GM12878 (cell line): Measurements from ENCODE around the gene CEP63. TPM values are rescaled to one million over a fixed set of nuclear protein-coding genes. Genes with fewer than 3 reads are reported as not detected.

ENCODE experiments used
- ATAC-seq: fragments of 200-7000 bp; cut with Tn5 transposase; 3 replicates; pipeline ENCODE4 v1.9.1; 2020; ENCODE audit warnings: mild to moderate bottlenecking, moderate library complexity
- BruUV-seq: library from RNA; stranded (reverse); fragments of 400-500 nt; replicated peaks from 2 replicates; lab custom pipeline; 2021; lab: Mats Ljungman, UMichigan
- CTCF ChIA-PET: fragments of 300-600 bp; sonication (Branson Sonifier 250); formaldehyde crosslinking; extraction: SDS; loops from one replicate; lab custom pipeline; 2021; ENCODE audit warnings: inconsistent platforms; lab: Yijun Ruan, JAX
- POLR2A ChIA-PET: fragments of 350-600 bp; formaldehyde crosslinking; extraction: SDS; loops from one replicate; lab custom pipeline; 2021; ENCODE audit warnings: inconsistent platforms; lab: Charles Lee
- RAD21 ChIA-PET: fragments of 300-600 bp; sonication (Branson Sonifier 250); formaldehyde crosslinking; loops from one replicate; lab custom pipeline; 2023; ENCODE audit warnings: antibody characterized with exemption; ENCODE audit not compliant: unreplicated experiment; lab: Charles Lee
- SMC1A ChIA-PET: fragments of 300-600 bp; sonication (Branson Sonifier 250); formaldehyde crosslinking; loops from one replicate; lab custom pipeline; 2023; ENCODE audit not compliant: unreplicated experiment, uncharacterized antibody; lab: Charles Lee
- DNase-seq: peaks from one replicate; pipeline ENCODE4 v3.0.0-alpha.2; 2011; ENCODE audit warnings: low read depth, low spot score
- FAIRE-seq: peaks from 3 replicates; lab custom pipeline; 2011; peaks lifted over from hg19 to GRCh38; lab: Jason Lieb, UNC
- H2AFZ ChIP-seq: 2 replicates; pipeline ENCODE4 v1.6.0; 2011; ENCODE audit warnings: low read depth, low read length, control low read depth; ENCODE audit not compliant: control insufficient read depth
- H3K27ac ChIP-seq: 2 replicates; pipeline ENCODE4 v1.5.1; 2011; ENCODE audit warnings: control low read depth; ENCODE audit not compliant: control insufficient read depth, insufficient read depth
- H3K27me3 ChIP-seq, 2 experiments: replicated peaks in 1 of 2; 2 replicates each; pipeline versions ENCODE4 v1.6.0 to v1.6.1; 2011; ENCODE audit warnings: low read length in 1 of 2; ENCODE audit not compliant: control insufficient read depth in 2 of 2, insufficient read depth in 2 of 2
- H3K36me3 ChIP-seq, 2 experiments: 2 replicates each; pipeline ENCODE4 v1.5.1; 2011; ENCODE audit warnings: low read length in 1 of 2; ENCODE audit not compliant: control insufficient read depth in 2 of 2, insufficient read depth in 2 of 2
- H3K4me1 ChIP-seq: 2 replicates; pipeline ENCODE4 v1.6.1; 2011; ENCODE audit warnings: mild to moderate bottlenecking, low read length, moderate library complexity, mixed read lengths; ENCODE audit not compliant: control insufficient read depth, insufficient read depth
- H3K4me2 ChIP-seq: 2 replicates; pipeline ENCODE4 v1.6.0; 2011; ENCODE audit warnings: control low read depth; ENCODE audit not compliant: control insufficient read depth, insufficient read depth
- H3K4me3 ChIP-seq: fragments of 200-600 bp; sonication (generic); 2 replicates; pipeline ENCODE4 v1.5.1; 2016
- H3K79me2 ChIP-seq: 2 replicates; pipeline ENCODE4 v1.6.0; 2011; ENCODE audit warnings: low read length; ENCODE audit not compliant: control insufficient read depth, insufficient read depth
- H3K9ac ChIP-seq: 2 replicates; pipeline ENCODE4 v1.8.0; 2011; ENCODE audit warnings: low read length, control low read depth, mixed read lengths; ENCODE audit not compliant: control insufficient read depth, insufficient read depth
- H3K9me3 ChIP-seq: replicated peaks from 3 replicates; pipeline ENCODE4 v1.5.1; 2011; ENCODE audit warnings: mild to moderate bottlenecking, low read length; ENCODE audit not compliant: control insufficient read depth, insufficient read depth
- H4K20me1 ChIP-seq: 2 replicates; pipeline ENCODE4 v1.6.0; 2011; ENCODE audit not compliant: control insufficient read depth, insufficient read depth
- BCL11A ChIP-seq: IDR thresholded peaks from 2 replicates; pipeline ENCODE4 v1.6.1; 2011; ENCODE audit warnings: low read depth, low read length
- CBX5 ChIP-seq: sonication (generic); IDR thresholded peaks from 2 replicates; pipeline ENCODE4 v1.6.1; 2016; ENCODE audit warnings: low read depth, moderate library complexity, mild to moderate bottlenecking, inconsistent platforms
- DPF2 ChIP-seq: fragments of 450-650 bp; IDR thresholded peaks from 2 replicates; pipeline ENCODE4 v1.6.1; 2017; ENCODE audit warnings: mild to moderate bottlenecking
- ESRRA ChIP-seq: IDR thresholded peaks from 2 replicates; pipeline ENCODE4 v1.6.1; 2012; ENCODE audit warnings: mild to moderate bottlenecking, low read length, improper control_type of control experiment
- FOXM1 ChIP-seq: IDR thresholded peaks from 2 replicates; pipeline ENCODE4 v1.6.1; 2012; ENCODE audit warnings: low read depth, mild to moderate bottlenecking, inconsistent platforms, low read length, moderate library complexity
- HDGF ChIP-seq: fragments of 450-650 bp; IDR thresholded peaks from 2 replicates; pipeline ENCODE4 v1.6.1; 2016; ENCODE audit warnings: antibody characterized with exemption
- MLLT1 ChIP-seq: fragments of 450-650 bp; IDR thresholded peaks from 2 replicates; pipeline ENCODE4 v1.6.1; 2016; ENCODE audit warnings: mild to moderate bottlenecking
- MXI1 ChIP-seq: fragments of 150-350 bp; IDR thresholded peaks from 2 replicates; pipeline ENCODE4 v1.6.1; 2011; ENCODE audit warnings: low read depth, mild to moderate bottlenecking, inconsistent platforms, low read length, improper control_type of control experiment
- POU2F2 ChIP-seq: IDR thresholded peaks from 3 replicates; pipeline ENCODE4 v1.6.1; 2011; ENCODE audit warnings: low read depth, mild to moderate bottlenecking, low read length, borderline replicate concordance
- SIX5 ChIP-seq: IDR thresholded peaks from 2 replicates; pipeline ENCODE4 v1.6.1; 2011; ENCODE audit warnings: mild to moderate bottlenecking, low read depth, low read length, moderate library complexity; ENCODE audit not compliant: severe bottlenecking
- SMC3 ChIP-seq: IDR thresholded peaks from 2 replicates; pipeline ENCODE4 v1.6.1; 2011; ENCODE audit warnings: low read length, improper control_type of control experiment, borderline replicate concordance
- SRF ChIP-seq, 2 experiments: IDR thresholded peaks; 2 replicates each; pipeline ENCODE4 v1.6.1; 2011; ENCODE audit warnings: low read depth in 2 of 2, low read length in 2 of 2, mild to moderate bottlenecking in 1 of 2, moderate library complexity in 1 of 2
- ZBTB33 ChIP-seq: fragments of 450-650 bp; IDR thresholded peaks from 2 replicates; pipeline ENCODE4 v1.6.1; 2017; ENCODE audit warnings: mild to moderate bottlenecking
- whole genome bisulfite sequencing: methylation state at CpG from one replicate; pipeline ENCODE4 v1.1.6; 2016; ENCODE audit warnings: low lambda C conversion rate; ENCODE audit not compliant: insufficient replicate concordance, insufficient coverage; ENCODE audit errors: missing lambda C conversion rate; 5-methylcytosine and 5-hydroxymethylcytosine counted together
- in situ Hi-C: fragments of 300-500 bp; cut with MboI; formaldehyde crosslinking; loops from 9 replicates; pipeline ENCODE4 v1.14.3; 2018; ENCODE audit warnings: mixed read lengths
- intact Hi-C: fragments of 100-400 bp; cut with micrococcal nuclease; formaldehyde crosslinking; loops from one replicate; pipeline ENCODE4 v1.14.2; 2022; ENCODE audit not compliant: unreplicated experiment
- polyA plus RNA-seq, 11 experiments: library from polyadenylated mRNA; depleted of rRNA in 4 of 11; unstranded in 6 of 11; stranded (reverse) in 5 of 11; fragments of >200 nt; fragmentation: Nextera tagmentation in 4 of 11; fragmentation: Illumina TruSeq in 1 of 11; extraction: Ambion mirVana in 4 of 11; extraction: Trizol in 1 of 11; gene quantifications; 1 replicate in 1 of 11; 2 replicates in 10 of 11; pipeline versions ENCODE4 v1.2.1 to v1.2.3, GENCODE V29; 2011 to 2016; ENCODE audit warnings: inconsistent platforms in 2 of 11, missing spikeins in 2 of 11, low read depth in 1 of 11
- total RNA-seq, 4 experiments: library from RNA; depleted of rRNA in 3 of 4; stranded (reverse); fragments of >200 nt in 3 of 4; fragmentation: Illumina TruSeq in 1 of 4; extraction: Trizol in 1 of 4; gene quantifications; 2 replicates each; pipeline versions ENCODE4 v1.2.1 to v1.2.3, GENCODE V29; 2013 to 2021

Gene CEP63
- total and polyA plus RNA-seq, 10 of the 15 experiments (the other 5 are each of a cell fraction or from before 2014, with no cell fraction given) = 14.0 to 36.9 (median 26.8) TPM

- BruUV-seq = no TSS peak
These were observed 28.3 kb upstream of the CEP63 start for GRCh38 chr3:134457376-134458074.

More at GRCh38 chr3:134457376-134458074, 28.3 kb upstream of the CEP63 start:
- in situ Hi-C loops (no loop called here), intact Hi-C loops (no loop called here)
- Histone ChIP-seq H3K36me3 (no peaks in the 10 kb centered on the region), H3K9me3 (no peaks in the 10 kb centered on the region), H3K4me3 (no peak overlapping the region), H3K79me2 (no peaks in the 10 kb centered on the region), H3K4me1 (no peaks in the 10 kb centered on the region), H3K4me2 (no peak overlapping the region), H3K9ac (no peak overlapping the region), H3K27ac (no peak overlapping the region), H4K20me1 (no peaks in the 10 kb centered on the region), H2AFZ (no peak overlapping the region), H3K27me3 (peaks cover 0 to 8% of the 10 kb centered on the region in 2 experiments; a peak in 3 of 4 replicates)
- ChIA-PET POLR2A (interaction anchor here (0.7 kb wide), 1 partner anchor 38 kb away, joined by 4 read pairs; no protein-coding TSS in a partner anchor), RAD21 (no interaction called here), CTCF (no interaction called here), SMC1A (no interaction called here)
- no peak for ATAC-seq
- WGBS = 56% methylated on average over 9 of the region's 9 CpGs
- no peak for FAIRE-seq
- TF ChIP-seq DPF2 = no peak
- TF ChIP-seq BCL11A = no peak
- no peak for TF ChIP-seq MXI1
- TF ChIP-seq SIX5 = no peak
- TF ChIP-seq MLLT1 = no peak
- TF ChIP-seq ZBTB33 = no peak
- TF ChIP-seq ESRRA = no peak
- TF ChIP-seq FOXM1 = no peak
- no peak for TF ChIP-seq POU2F2
- no peak for TF ChIP-seq CBX5
- no peak for TF ChIP-seq SMC3
- no peak for TF ChIP-seq HDGF
- TF ChIP-seq SRF (IDR thresholded peaks at IDR 0.05; ENCODE audit: low read depth in 2 of 2, low read length in 2 of 2) = no peak
- no peak for DNase-seq
